ENCODE measurements around the gene FXR1.
"Not testable (repeated sequence)": the region's sequence is repeated elsewhere in the genome, so short reads cannot be mapped to it uniquely, and the experiment has no call there.

The FXR1 gene

DNA sequence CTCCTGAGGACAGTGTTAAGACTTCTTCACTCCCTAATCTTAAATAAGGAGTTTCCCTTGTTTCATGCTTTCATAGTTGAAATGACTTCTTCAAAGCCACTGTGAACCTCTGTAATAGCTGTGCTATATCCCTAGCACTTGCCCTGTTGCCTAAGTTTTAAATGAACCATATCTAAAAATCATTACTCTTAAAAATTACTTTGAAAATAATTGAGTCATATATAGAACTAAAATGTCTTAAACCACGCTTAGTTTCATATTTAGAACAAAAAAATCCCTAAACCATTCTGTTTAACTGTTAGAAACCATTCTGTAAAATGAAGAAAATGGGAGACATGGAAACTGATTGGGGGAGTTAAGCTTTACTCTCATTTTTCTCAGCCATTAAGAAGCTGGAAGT lies 47.2 kb downstream of the FXR1 start:
- Histone ChIP-seq H3K27me3 (ENCODE audit: control insufficient read depth, insufficient read depth, low read length) (no peaks in the 10 kb centered on the region), H3K4me3 (ENCODE audit: low read length) (no peak overlapping the region), H3K9me3 (ENCODE audit: control insufficient read depth, low read length) (no peaks in the 10 kb centered on the region), H3K36me3 (ENCODE audit: control insufficient read depth, insufficient read depth, low read length) (no peaks in the 10 kb centered on the region), H3K9ac (ENCODE audit: low read length) (no peak overlapping the region), H3K4me1 (ENCODE audit: control insufficient read depth, insufficient read depth, low read length) (no peaks in the 10 kb centered on the region)

DNA sequence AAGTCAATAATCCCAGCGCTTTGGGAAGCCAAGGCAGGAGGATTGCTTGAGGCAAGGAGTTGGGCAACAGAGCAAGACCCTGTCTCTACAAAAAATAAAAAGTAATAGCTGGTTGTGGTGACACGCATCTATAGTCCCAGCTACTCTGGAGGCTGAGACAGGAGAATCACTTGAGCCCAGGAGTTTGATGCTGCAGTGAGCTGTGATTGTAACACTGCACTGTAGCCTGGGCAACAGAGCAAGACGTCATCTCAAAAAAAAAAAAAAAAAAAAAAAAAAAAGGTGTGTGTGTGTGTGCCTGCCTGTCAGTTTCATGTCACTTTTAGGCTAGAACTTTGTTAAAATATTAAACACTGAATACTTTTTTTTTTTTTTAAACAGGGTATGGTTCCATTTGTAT lies 48.6 kb downstream of the FXR1 start:
- Histone ChIP-seq H3K27me3 (ENCODE audit: control insufficient read depth, insufficient read depth, low read length) (no peaks in the 10 kb centered on the region), H3K36me3 (ENCODE audit: control insufficient read depth, insufficient read depth, low read length) (no peaks in the 10 kb centered on the region), H3K9ac (ENCODE audit: low read length) (no peak overlapping the region)

DNA sequence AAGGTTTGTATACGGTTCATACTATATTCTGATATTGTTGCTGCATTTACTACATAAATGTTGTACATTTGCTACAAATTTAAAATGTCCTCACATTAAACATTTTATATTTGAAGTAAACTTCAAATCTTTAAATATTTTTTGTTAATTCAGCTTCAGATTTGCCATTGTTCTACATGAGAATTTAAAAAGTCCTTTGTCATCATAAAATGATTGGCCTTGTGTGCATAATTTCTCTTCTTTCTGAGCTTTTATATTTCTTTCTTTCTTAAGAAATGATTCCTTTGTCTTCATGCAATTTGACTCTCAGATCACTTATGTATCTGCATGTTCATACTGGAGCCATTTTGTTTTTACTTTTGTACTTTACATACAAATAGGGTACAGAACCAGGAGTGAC lies 49.1 kb downstream of the FXR1 start:
- Histone ChIP-seq H3K4me1 (ENCODE audit: control insufficient read depth, insufficient read depth, low read length) (no peaks in the 10 kb centered on the region), H3K9ac (ENCODE audit: low read length) (no peak overlapping the region), H3K9me3 (ENCODE audit: control insufficient read depth, low read length) (no peaks in the 10 kb centered on the region), H3K36me3 (ENCODE audit: control insufficient read depth, insufficient read depth, low read length) (no peaks in the 10 kb centered on the region), H3K4me3 (ENCODE audit: low read length) (no peak overlapping the region), H3K27me3 (ENCODE audit: control insufficient read depth, insufficient read depth, low read length) (no peaks in the 10 kb centered on the region)

More for the DNA sequence above, 48.6 kb downstream of the FXR1 start:
- Histone ChIP-seq H3K4me3 (ENCODE audit: low read length) (no peak overlapping the region), H3K9me3 (ENCODE audit: control insufficient read depth, low read length) (no peaks in the 10 kb centered on the region), H3K4me1 (ENCODE audit: control insufficient read depth, insufficient read depth, low read length) (no peaks in the 10 kb centered on the region)

DNA sequence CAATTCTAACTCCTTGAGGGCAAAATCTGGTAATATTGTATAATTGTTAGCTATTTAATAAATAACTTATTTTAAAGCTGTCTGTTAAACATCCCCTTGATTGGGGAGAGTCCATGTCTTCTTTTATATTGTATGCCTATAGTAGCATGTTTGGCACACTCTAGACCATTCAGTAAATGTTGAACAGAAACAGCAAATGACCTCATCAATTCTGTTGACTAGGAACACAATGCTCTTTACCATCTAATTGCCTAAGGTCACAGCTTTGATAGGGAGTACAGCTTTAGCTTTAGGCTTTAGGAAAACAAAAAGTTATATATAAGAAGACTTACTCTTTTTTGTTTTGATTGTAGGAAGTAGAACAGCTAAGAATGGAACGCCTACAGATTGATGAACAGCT lies 50.1 kb downstream of the FXR1 start:
- no peak overlapping the region for H3K9ac ChIP-seq (ENCODE audit: low read length)
- H3K4me3 ChIP-seq (ENCODE audit: low read length): no peak overlapping the region
- no peaks in the 10 kb centered on the region for H3K27me3 ChIP-seq (ENCODE audit: control insufficient read depth, insufficient read depth, low read length)
- H3K9me3 ChIP-seq (ENCODE audit: control insufficient read depth, low read length): no peaks in the 10 kb centered on the region
- H3K4me1 ChIP-seq (ENCODE audit: control insufficient read depth, insufficient read depth, low read length): no peaks in the 10 kb centered on the region
- no peaks in the 10 kb centered on the region for H3K36me3 ChIP-seq (ENCODE audit: control insufficient read depth, insufficient read depth, low read length)

DNA sequence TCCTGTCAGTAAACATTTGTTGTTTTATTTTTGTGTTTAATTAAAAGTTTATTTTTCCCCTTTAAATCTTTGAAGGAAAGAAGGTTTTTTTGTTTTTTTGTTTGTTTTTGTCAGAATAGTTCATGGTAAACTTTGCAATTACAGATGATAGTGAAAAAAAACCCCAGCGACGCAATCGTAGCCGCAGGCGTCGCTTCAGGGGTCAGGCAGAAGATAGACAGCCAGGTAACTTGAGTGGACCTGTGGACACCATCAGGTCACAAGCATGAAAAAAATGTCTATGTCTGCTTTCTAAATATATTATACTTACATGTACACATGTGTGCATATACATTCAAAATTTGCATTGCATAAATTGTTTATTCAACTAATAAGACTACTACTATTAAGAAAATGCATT lies 58.5 kb downstream of the FXR1 start:
- H3K27me3 ChIP-seq (ENCODE audit: control insufficient read depth, insufficient read depth, low read length): no peaks in the 10 kb centered on the region
- H3K9ac ChIP-seq (ENCODE audit: low read length): no peak overlapping the region
- H3K36me3 ChIP-seq (ENCODE audit: control insufficient read depth, insufficient read depth, low read length): no peaks in the 10 kb centered on the region
- H3K4me1 ChIP-seq (ENCODE audit: control insufficient read depth, insufficient read depth, low read length): no peaks in the 10 kb centered on the region
- H3K9me3 ChIP-seq (ENCODE audit: control insufficient read depth, low read length): no peaks in the 10 kb centered on the region
- H3K4me3 ChIP-seq (ENCODE audit: low read length): no peak overlapping the region

DNA sequence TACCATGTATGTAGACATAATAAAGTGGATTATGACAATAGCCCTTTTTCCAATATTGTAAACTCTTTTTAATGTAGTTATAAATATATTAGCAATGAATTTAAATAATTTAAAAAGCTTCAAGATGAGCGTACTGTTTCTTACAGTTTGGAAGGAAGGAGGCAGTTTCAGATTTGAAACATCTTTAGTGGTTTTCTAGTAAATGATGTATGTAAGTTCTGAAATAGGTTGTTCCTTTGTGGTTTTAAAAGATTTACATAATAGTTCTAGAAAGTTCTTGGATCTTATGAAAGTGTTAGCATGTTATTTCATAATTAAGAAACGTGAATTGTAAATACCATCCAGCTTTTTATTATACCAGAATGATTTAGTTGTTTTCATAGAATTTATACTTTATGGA lies 61.1 kb downstream of the FXR1 start:
- H3K4me3 ChIP-seq (ENCODE audit: low read length): no peak overlapping the region
- no peaks in the 10 kb centered on the region for H3K9me3 ChIP-seq (ENCODE audit: control insufficient read depth, low read length)
- H3K9ac ChIP-seq (ENCODE audit: low read length): no peak overlapping the region
- no peaks in the 10 kb centered on the region for H3K36me3 ChIP-seq (ENCODE audit: control insufficient read depth, insufficient read depth, low read length)
- no peaks in the 10 kb centered on the region for H3K4me1 ChIP-seq (ENCODE audit: control insufficient read depth, insufficient read depth, low read length)
- H3K27me3 ChIP-seq (ENCODE audit: control insufficient read depth, insufficient read depth, low read length): no peaks in the 10 kb centered on the region

DNA sequence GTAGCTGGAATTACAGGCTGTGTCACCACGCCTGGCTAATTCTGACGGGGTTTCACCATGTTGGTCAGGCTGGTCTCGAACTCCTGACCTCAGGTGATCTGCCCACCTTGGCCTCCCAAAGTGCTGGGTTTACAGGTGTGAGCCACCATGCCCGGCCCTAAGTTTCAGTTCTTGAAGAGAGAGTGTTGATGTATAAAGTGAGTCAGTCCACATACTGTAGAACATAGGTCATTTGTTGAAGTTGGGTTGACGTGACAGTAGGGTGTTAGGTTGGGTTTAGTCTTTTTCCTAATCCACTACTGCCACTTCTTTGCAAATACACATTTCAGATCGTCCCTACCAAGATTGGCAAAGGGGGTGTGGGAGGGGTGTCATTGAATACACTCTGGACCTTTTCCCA lies 61.8 kb downstream of the FXR1 start:
- no peaks in the 10 kb centered on the region for H3K27me3 ChIP-seq (ENCODE audit: control insufficient read depth, insufficient read depth, low read length)
- H3K9me3 ChIP-seq (ENCODE audit: control insufficient read depth, low read length): no peaks in the 10 kb centered on the region
- H3K4me1 ChIP-seq (ENCODE audit: control insufficient read depth, insufficient read depth, low read length): no peaks in the 10 kb centered on the region
- H3K9ac ChIP-seq (ENCODE audit: low read length): no peak overlapping the region
- no peak overlapping the region for H3K4me3 ChIP-seq (ENCODE audit: low read length)
- H3K36me3 ChIP-seq (ENCODE audit: control insufficient read depth, insufficient read depth, low read length): no peaks in the 10 kb centered on the region

DNA sequence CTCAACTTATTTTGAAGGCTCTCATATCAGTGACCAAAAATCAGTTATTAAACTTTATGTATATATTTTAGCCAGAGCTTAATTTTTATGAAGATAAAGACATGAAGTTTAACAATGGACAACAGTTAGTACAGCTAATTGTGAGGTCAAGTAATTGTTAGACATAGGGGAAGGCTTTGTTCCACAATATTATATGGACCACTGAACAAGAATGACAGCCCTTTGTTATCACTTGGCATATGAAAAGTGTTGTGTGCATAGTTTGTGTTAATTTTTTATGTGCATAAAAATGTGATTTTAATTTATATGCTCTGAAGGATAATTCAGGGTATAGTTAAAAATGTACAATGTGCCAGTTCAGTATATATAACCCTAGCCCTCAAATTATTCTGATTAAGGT lies 65.0 kb downstream of the FXR1 start:
- Histone ChIP-seq H3K36me3 (ENCODE audit: control insufficient read depth, insufficient read depth, low read length) (no peaks in the 10 kb centered on the region), H3K27me3 (ENCODE audit: control insufficient read depth, insufficient read depth, low read length) (no peaks in the 10 kb centered on the region), H3K4me3 (ENCODE audit: low read length) (no peak overlapping the region), H3K9ac (ENCODE audit: low read length) (no peak overlapping the region), H3K9me3 (ENCODE audit: control insufficient read depth, low read length) (no peaks in the 10 kb centered on the region), H3K4me1 (ENCODE audit: control insufficient read depth, insufficient read depth, low read length) (no peaks in the 10 kb centered on the region)

DNA sequence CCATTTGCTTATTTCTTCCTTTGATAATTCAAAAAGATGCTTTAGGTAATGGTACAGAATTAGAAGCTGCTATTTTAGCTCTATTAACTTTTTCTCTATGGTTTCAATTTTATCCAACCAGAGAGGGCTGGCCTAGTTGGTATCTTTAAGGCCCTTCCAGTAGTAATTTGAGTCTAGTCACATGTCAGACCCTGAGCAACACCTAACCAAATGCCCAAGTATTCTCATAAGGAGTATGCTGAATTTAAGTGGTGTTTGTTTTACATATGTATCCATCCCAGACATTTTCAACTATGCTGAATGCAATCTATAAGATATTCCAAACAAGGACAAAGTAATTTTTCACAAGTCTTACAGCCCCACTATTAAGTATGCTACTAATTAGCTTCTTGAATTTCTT lies 67.5 kb downstream of the FXR1 start:
- H3K4me3 ChIP-seq (ENCODE audit: low read length): no peak overlapping the region
- H3K4me1 ChIP-seq (ENCODE audit: control insufficient read depth, insufficient read depth, low read length): no peaks in the 10 kb centered on the region
- H3K9ac ChIP-seq (ENCODE audit: low read length): no peak overlapping the region
- H3K9me3 ChIP-seq (ENCODE audit: control insufficient read depth, low read length): no peaks in the 10 kb centered on the region
- H3K27me3 ChIP-seq (ENCODE audit: control insufficient read depth, insufficient read depth, low read length): no peaks in the 10 kb centered on the region
- no peaks in the 10 kb centered on the region for H3K36me3 ChIP-seq (ENCODE audit: control insufficient read depth, insufficient read depth, low read length)

DNA sequence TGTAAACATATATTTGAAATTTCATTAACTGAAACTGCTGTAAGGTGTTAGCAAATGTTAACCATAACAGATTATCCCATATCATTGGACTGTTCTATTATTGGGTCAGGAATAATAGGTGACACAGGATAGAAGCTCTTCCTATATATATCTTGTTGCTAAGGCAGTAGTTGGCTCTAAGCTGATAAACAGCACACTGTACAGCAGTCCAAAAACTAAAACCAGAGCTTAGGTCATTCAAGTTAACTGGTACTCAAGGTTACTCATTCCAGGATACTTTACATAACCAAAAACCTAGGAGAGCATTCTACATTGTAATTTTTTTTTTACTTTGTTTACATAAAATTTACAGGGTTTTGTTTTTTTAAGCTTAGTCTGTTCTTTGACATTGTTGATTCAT lies 68.1 kb downstream of the FXR1 start:
- H3K9ac ChIP-seq (ENCODE audit: low read length): no peak overlapping the region
- H3K4me3 ChIP-seq (ENCODE audit: low read length): no peak overlapping the region
- no peaks in the 10 kb centered on the region for H3K36me3 ChIP-seq (ENCODE audit: control insufficient read depth, insufficient read depth, low read length)
- H3K9me3 ChIP-seq (ENCODE audit: control insufficient read depth, low read length): no peaks in the 10 kb centered on the region
- no peaks in the 10 kb centered on the region for H3K4me1 ChIP-seq (ENCODE audit: control insufficient read depth, insufficient read depth, low read length)
- no peaks in the 10 kb centered on the region for H3K27me3 ChIP-seq (ENCODE audit: control insufficient read depth, insufficient read depth, low read length)

DNA sequence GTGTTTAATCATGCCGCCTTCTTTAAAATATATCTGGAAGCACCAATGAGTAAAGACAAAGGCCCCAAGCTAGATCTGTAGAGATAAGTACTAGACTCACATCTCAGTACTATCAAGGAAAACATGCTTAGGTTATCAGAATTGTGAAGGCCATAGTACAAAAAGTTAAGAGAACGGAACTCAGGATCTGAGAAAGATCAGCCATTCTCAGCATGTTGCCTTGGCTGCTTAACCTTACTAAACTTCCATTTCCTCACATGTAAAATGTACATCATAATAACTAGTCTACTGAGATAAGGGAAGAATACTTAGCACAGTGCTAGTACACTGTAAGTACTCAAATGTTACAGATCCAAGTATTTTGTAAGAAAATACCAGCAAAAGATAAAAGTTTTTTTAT lies 69.4 kb downstream of the FXR1 start:
- Histone ChIP-seq H3K4me3 (ENCODE audit: low read length) (no peak overlapping the region), H3K27me3 (ENCODE audit: control insufficient read depth, insufficient read depth, low read length) (no peaks in the 10 kb centered on the region), H3K4me1 (ENCODE audit: control insufficient read depth, insufficient read depth, low read length) (no peaks in the 10 kb centered on the region), H3K9ac (ENCODE audit: low read length) (no peak overlapping the region), H3K36me3 (ENCODE audit: control insufficient read depth, insufficient read depth, low read length) (no peaks in the 10 kb centered on the region), H3K9me3 (ENCODE audit: control insufficient read depth, low read length) (no peaks in the 10 kb centered on the region)

DNA sequence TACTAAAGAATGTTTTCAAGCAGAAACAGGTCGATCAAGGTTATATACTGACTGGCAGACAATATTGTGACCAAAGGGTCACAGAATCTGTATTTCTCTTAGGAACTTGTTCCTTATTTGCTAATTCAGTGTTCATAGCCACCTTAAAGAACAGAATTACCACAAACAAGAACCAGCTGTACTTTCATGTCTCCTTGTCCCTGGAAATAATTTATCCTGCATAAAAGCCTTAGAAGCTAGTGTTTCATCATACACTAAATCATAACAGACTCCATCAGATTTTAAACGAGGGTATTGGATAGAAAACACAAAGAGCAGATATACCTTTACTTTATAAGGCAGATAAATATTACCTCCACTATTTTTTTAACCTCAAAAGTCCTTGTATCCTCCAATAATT lies 70.7 kb downstream of the FXR1 start:
- no peaks in the 10 kb centered on the region for H3K27me3 ChIP-seq (ENCODE audit: control insufficient read depth, insufficient read depth, low read length)
- no peaks in the 10 kb centered on the region for H3K4me1 ChIP-seq (ENCODE audit: control insufficient read depth, insufficient read depth, low read length)
- no peak overlapping the region for H3K9ac ChIP-seq (ENCODE audit: low read length)
- H3K36me3 ChIP-seq (ENCODE audit: control insufficient read depth, insufficient read depth, low read length): no peaks in the 10 kb centered on the region
- no peak overlapping the region for H3K4me3 ChIP-seq (ENCODE audit: low read length)
- no peaks in the 10 kb centered on the region for H3K9me3 ChIP-seq (ENCODE audit: control insufficient read depth, low read length)

DNA sequence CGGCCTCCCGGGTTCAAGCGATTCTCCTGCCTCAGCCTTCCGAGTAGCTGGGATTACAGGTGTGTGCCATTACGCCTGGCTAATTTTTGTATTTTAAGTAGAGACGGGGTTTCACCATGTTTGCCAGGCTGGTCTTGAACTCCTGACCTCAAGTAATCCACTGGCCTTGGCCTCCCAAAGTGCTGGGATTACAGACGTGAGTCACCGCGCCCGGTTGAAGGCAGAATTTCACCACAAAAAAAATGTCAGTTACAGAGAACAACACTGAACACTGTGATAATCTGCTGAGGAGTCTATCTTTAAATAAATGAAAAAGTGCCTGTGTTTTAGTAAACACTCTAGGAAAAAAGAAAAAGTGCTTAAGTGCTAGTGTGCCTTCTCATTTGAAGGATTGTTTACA lies 73.9 kb downstream of the FXR1 start:
- H3K4me3 ChIP-seq (ENCODE audit: low read length); H3K9me3 ChIP-seq (ENCODE audit: control insufficient read depth, low read length); H3K9ac ChIP-seq (ENCODE audit: low read length); H3K27me3 ChIP-seq (ENCODE audit: control insufficient read depth, insufficient read depth, low read length); H3K36me3 ChIP-seq (ENCODE audit: control insufficient read depth, insufficient read depth, low read length); H3K4me1 ChIP-seq (ENCODE audit: control insufficient read depth, insufficient read depth, low read length): not testable (repeated sequence)

All from mucosa of stomach (tissue), 1 donor.